H7 (cell line): ENCODE data around the gene MEIS3. TPM values are rescaled to one million over a fixed set of nuclear protein-coding genes. Genes with fewer than 3 reads are reported as not detected.
"Not testable (repeated sequence)": the region's sequence is repeated elsewhere in the genome, so short reads cannot be mapped to it uniquely, and the experiment has no call there.

Experiments
- DNase-seq: peaks from one replicate; pipeline ENCODE4 v3.0.0; 2012
- H3K27me3 ChIP-seq: 2 replicates; pipeline ENCODE4 v1.6.0; 2011; ENCODE audit warnings: mild to moderate bottlenecking, low read length; ENCODE audit not compliant: control insufficient read depth, insufficient read depth
- H3K36me3 ChIP-seq: replicated peaks from 2 replicates; pipeline ENCODE4 v1.5.1; 2011; ENCODE audit warnings: low read length; ENCODE audit not compliant: control insufficient read depth, insufficient read depth
- H3K4me3 ChIP-seq: 2 replicates; pipeline ENCODE4 v1.5.1; 2011; ENCODE audit warnings: low read depth, mild to moderate bottlenecking, control low read depth, low read length, moderate library complexity; ENCODE audit not compliant: insufficient read depth
- total RNA-seq: library from RNA; depleted of rRNA; stranded (reverse); fragments of >200 nt; shearing (Covaris generic); gene quantifications from 2 replicates; pipeline ENCODE4 v1.2.3, GENCODE V29; 2014

Gene MEIS3
- total RNA-seq, 1 experiment from 2014 or later = 134 TPM

DNA sequence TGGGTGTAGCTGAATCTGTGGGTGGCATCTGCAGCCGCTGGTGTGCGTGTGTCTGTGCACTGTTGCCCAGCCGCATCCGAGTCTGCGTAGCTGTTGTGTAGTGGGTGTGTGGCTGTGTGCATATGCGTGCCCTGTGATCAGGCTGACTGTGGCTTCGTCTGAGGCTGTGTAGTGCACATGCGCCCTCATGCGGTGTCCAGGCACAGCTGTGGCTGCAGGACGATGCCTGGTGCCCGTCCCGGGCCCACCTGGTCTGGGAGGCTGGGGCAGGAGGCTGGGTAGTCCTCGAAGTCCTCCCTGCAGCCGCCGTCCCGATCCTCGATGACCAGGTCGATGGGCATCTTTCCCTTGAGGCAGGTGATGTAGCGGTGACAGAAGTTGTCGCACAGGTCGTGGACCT is 4.9 kb downstream of the MEIS3 start:
- Histone ChIP-seq H3K36me3 (peaks cover 2% of the 10 kb centered on the region), H3K27me3 (peaks cover 32% of the 10 kb centered on the region), H3K4me3 (no peak overlapping the region)
- peak; percentile 80 for DNase-seq

DNA sequence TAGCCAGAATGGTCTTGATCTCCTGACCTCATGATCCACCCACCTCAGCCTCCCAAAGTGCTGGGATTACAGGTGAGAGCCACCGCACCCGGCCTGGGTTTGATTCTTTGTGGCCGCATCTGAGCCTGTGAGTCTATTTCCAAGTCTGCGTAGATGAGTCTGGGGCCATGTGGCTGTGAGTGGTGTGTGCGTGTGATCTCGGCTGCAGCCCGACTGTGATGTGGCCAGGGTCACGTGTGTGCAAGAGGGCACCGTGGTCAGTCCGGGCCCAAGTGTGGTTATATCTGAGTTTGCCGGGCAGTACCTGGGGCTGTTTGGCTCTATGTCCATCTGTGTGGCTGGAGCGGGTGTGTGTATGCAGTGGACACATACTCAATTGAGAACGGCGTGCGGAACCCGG is 5.4 kb downstream of the MEIS3 start:
- Histone ChIP-seq H3K4me3 (no peak overlapping the region), H3K27me3 (peaks cover 30% of the 10 kb centered on the region), H3K36me3 (peaks cover 2% of the 10 kb centered on the region)
- DNase-seq = no peak

- H3K27me3 ChIP-seq, H3K36me3 ChIP-seq, DNase-seq, H3K4me3 ChIP-seq: not testable (repeated sequence)
These were observed 7.6 kb downstream of the MEIS3 start for GRCh38 chr19:47411696-47412095.

DNA sequence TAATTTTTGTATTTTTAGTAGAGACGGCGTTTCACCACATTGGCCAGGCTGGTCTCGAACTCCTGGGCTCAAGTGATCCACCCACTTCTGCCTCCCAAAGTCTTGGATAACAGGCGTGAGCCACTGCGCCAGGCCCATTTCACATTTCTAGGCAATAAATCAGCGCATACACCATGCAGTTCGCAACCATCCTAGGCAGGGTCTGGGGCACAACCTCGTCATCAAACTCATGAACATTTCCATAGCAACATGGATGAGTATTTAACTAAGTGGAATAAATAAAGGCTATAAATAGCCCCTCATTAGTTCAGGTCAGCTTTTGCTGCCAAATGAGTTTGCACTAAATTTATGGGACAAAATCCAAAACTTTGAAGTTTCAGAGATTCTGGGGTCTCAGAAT is 8.2 kb downstream of the MEIS3 start:
- Histone ChIP-seq H3K27me3 (peaks cover 2% of the 10 kb centered on the region; the same call in 1 of the 2 replicates), H3K36me3 (peaks cover 2% of the 10 kb centered on the region), H3K4me3 (no peak overlapping the region)
- DNase-seq = no peak

DNA sequence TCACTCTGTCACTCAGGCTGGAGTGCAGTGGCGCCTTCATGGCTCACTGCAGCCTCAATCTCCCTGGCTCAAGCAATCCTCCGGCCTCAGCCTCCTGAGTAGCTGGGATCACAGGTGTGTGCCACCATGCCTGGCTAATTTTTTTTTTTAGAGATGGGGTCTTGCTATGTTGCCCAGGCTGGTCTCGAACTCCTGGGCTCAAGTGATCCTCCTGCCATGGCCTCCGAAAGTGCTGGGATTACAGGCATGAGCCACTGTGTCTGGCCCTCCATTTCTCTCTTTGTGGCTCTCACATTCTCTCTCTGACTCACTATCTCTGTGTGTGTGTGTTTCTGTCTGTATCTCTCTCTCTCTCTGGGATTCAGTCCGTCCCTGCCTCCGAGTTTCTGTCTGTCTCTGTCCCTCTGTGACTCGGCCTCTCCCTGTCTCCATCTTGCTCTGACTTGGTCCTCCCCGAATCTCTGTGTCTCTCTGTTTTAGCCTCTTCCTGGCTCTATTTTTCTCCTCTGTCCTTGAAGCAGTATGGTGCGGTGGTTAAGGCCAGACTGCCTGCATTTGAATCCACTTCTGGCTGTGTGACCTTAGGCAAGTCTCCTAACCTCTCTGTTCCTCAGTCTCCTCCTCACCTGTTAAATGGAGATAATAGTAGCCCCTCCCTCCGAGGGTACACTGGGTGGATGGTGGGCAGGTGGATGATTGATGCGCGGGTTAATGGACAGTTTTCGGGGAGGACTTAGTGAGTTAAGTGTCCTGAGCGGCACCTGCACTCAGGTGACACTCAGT is 11.0 kb downstream of the MEIS3 start:
- DNase-seq = no peak

DNA sequence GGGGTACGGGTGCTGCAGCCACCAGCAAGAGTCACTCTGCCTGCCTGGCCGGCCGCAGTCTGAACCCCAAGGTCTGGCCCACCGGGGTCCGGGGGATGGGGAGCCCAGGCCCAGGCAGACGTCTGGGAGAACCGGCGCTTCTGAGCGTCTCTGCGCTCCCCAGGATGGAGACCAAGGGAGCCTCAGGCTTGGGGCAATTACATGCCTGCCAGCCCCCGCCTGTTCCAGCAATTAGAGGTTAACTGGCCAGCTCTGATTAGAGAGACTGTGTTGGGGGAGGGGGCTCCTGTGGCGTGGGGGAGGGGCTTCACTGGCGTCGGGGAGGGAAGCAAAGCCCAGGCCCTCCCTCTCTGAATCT is 11.9 kb downstream of the MEIS3 start:
- no peaks in the 10 kb centered on the region for H3K27me3 ChIP-seq
- peak overlapping the region; percentile 43; the same call in 1 of the 2 replicates for H3K4me3 ChIP-seq
- peak; percentile 85 for DNase-seq

More for the DNA sequence above, 11.0 kb downstream of the MEIS3 start:
- H3K4me3 ChIP-seq = no peak overlapping the region
- H3K27me3 ChIP-seq = no peaks in the 10 kb centered on the region
- H3K36me3 ChIP-seq = no peaks in the 10 kb centered on the region

GRCh38 chr19:47406711-47407416 is 12.5 kb downstream of the MEIS3 start:
- Histone ChIP-seq H3K4me3 (peak overlapping the region; percentile 43), H3K27me3 (no peaks in the 10 kb centered on the region), H3K36me3 (no peaks in the 10 kb centered on the region)
- DNase-seq = peak; percentile 97

More for the DNA sequence above, 11.9 kb downstream of the MEIS3 start:
- H3K36me3 ChIP-seq = no peaks in the 10 kb centered on the region

DNA sequence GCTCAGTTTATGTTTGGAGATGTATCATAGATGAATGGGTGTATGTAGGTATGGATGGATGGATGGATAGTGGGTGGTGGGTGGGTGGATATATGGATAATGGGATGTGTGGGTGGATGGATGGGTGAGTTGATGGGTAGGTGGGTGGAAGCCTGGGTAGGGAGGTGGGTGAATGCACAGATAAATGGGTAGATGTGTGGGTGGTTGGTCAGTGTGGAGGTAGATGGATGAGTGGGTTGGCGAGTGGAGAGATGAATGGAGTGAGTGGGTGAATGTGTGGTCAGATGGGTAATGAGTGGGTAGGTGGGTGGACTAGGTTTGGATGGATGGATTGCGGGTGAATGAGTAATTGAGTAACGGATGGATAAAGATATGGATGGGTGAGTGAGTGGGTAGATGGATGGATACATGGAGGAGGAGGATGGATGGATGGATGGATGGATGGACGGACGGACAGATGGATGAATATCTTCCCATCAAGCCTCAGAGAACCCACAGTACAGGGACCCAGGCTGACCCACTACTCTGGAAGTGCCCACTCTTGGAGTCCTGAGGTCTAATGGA is 13.4 kb downstream of the MEIS3 start:
- Histone ChIP-seq H3K36me3 (no peaks in the 10 kb centered on the region), H3K27me3 (no peaks in the 10 kb centered on the region), H3K4me3 (no peak overlapping the region)
- DNase-seq = peak; percentile 6

DNA sequence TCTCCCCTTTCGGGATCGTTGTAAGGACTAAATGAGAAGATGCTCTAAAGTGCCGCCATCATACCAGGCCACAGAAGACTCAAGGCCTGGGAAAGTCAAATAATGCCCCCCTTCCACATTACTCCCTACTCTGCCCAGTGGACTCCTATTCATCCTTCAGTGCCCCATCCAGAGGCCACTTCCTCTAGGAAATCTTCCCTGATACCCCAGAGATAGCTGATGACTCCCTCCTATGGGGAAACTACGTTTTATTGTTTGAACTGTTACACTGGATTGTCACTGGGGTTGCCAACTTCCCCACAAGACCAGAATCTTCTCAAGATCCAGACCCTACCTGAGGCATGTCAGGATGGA is 14.2 kb downstream of the MEIS3 start:
- no peaks in the 10 kb centered on the region for H3K36me3 ChIP-seq
- peak; percentile 5 for DNase-seq

GRCh38 chr19:47404334-47405196 is 14.8 kb downstream of the MEIS3 start:
- no peak overlapping the region for H3K4me3 ChIP-seq
- H3K36me3 ChIP-seq = no peaks in the 10 kb centered on the region
- H3K27me3 ChIP-seq = no peaks in the 10 kb centered on the region
- DNase-seq = peak; percentile 25

More for the DNA sequence above, 14.2 kb downstream of the MEIS3 start:
- no peaks in the 10 kb centered on the region for H3K27me3 ChIP-seq
- H3K4me3 ChIP-seq = no peak overlapping the region

- peak; percentile 28 for DNase-seq
These were observed 16.8 kb downstream of the MEIS3 start for GRCh38 chr19:47402504-47402903.

DNA sequence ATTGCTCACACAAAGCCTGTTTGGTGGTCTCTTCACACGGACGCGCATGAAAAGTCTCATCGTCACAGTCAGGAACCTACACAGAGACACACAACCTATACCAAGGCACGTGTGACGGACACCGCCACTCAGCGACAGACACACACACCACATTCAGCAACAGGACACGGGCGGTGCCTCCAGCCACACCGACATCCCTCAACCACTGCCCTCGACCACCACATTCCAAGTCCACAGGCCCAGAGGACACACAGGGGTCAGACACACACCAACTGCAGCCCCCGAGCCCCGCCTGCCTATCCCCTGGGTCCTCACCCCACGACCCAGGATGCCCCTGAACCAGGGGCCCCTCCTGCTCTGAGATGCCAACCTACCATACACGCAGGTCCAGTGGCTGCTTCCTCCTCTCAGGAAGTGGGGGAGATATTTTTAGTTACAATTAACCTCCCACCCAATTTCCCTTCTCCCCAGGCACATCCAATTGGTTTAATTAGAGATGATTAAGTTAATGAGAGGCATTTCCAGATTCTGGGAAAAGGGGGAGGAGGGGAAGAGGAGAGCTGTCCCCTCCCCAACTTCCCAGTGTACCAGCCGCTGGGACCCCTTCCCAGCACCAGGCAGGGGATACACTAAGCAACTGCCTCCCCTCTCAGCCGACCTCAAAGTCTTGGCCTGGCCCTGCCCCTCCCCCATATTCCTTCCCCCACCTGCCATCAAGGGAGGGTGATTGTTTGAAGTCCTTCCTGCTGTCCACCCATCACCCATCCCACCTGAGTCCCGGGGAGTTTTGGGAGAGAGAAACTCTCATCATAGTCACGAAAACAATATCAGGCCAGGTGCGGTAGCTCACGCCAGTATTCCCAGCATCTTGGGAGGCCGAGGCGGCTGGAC is 20.4 kb downstream of the MEIS3 start:
- DNase-seq = peak; percentile 65
- Histone ChIP-seq H3K36me3 (no peaks in the 10 kb centered on the region), H3K4me3 (no peak overlapping the region), H3K27me3 (no peaks in the 10 kb centered on the region)

More at GRCh38 chr19:47402504-47402903, 16.8 kb downstream of the MEIS3 start:
- Histone ChIP-seq H3K36me3 (no peaks in the 10 kb centered on the region), H3K4me3 (no peak overlapping the region), H3K27me3 (no peaks in the 10 kb centered on the region)

DNA sequence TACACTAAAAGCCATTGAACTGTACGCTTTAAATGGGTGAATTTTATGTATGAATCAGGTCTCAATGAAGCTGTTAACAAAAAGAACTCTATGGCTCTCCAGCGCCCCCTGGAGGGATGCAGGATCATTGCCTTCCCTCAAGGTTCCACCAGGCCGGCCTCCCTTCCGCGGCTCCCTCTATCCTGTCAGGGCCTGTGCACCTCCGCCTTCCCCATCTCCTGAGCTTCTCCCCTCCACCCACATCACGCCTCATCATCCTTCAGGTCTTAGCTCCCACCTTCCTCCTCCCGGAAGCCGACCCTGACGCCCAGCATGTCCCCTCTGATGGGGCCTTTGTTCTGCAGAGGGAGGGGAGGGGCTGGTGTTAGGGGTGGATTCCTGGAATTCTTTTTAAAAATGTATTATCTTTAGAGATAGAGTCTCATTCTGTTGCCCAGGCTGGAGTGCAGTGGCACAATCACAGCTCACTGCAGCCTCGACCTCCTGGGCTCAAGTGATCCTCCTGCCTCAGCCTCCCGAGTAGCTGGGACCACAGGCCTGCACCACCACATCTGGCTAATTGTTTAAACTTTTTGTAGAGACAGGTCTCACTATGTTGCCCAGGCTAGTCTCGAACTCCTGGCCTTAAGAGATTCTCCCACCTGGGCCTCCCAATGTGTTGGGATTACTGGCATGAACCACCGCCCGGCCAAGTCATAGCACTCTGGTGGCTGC is 27.7 kb downstream of the MEIS3 start:
- Histone ChIP-seq H3K27me3 (no peaks in the 10 kb centered on the region), H3K36me3 (no peaks in the 10 kb centered on the region), H3K4me3 (no peak overlapping the region)
- DNase-seq = peak; percentile 86
